PC-3 (cell line): ENCODE results near the gene POR.

ENCODE experiments used
- EZH2phosphoT487 ChIP-seq: fragments of 300-600 bp; sonication (generic); IDR thresholded peaks from 2 replicates; pipeline ENCODE4 v1.6.1; 2018; ENCODE audit warnings: mild to moderate bottlenecking, antibody characterized with exemption, low read length, borderline replicate concordance
- TF ChIP-seq, protein P1 (sequence below): fragments of 300-600 bp; sonication (generic); conservative IDR thresholded peaks from 2 replicates; pipeline ENCODE4 v1.5.1; 2017; ENCODE audit warnings: antibody characterized with exemption, low read depth, mild to moderate bottlenecking, low read length

DNA sequence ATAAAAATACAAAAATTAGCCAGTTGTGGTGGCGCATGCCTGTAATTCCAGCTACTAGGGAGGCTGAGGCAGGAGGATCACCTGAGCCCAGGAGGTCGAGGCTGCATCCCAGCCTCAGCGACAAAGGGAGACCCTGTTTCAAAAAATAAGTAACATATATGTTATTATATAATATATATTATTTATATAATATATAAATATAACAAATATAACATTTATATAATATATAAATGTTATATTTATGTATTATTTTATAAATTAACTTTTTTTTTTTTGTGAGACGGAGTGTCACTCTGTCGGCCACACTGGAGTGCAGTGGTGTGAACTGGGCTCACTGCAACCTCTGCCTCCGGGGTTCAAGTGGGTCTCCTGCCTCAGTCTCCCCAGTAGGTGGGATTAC is 1.5 kb upstream of the POR start:
- TF ChIP-seq, protein P1, sequence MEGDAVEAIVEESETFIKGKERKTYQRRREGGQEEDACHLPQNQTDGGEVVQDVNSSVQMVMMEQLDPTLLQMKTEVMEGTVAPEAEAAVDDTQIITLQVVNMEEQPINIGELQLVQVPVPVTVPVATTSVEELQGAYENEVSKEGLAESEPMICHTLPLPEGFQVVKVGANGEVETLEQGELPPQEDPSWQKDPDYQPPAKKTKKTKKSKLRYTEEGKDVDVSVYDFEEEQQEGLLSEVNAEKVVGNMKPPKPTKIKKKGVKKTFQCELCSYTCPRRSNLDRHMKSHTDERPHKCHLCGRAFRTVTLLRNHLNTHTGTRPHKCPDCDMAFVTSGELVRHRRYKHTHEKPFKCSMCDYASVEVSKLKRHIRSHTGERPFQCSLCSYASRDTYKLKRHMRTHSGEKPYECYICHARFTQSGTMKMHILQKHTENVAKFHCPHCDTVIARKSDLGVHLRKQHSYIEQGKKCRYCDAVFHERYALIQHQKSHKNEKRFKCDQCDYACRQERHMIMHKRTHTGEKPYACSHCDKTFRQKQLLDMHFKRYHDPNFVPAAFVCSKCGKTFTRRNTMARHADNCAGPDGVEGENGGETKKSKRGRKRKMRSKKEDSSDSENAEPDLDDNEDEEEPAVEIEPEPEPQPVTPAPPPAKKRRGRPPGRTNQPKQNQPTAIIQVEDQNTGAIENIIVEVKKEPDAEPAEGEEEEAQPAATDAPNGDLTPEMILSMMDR, result no peak
- TF ChIP-seq EZH2phosphoT487, result no peak
